Anterior cingulate cortex (tissue), 58 donors: ENCODE results near the gene SHC4.
A peak's percentile ranks its signal among the peaks of the same experiment; 100 is the strongest.
"Not testable (repeated sequence)": the region's sequence is repeated elsewhere in the genome, so short reads cannot be mapped to it uniquely, and the experiment has no call there.

ENCODE experiments used
- DNase-seq, 58 donors: peaks; one replicate each; lab custom pipeline; 2025; lab: John Stamatoyannopoulos, UW

Gene SHC4

DNA sequence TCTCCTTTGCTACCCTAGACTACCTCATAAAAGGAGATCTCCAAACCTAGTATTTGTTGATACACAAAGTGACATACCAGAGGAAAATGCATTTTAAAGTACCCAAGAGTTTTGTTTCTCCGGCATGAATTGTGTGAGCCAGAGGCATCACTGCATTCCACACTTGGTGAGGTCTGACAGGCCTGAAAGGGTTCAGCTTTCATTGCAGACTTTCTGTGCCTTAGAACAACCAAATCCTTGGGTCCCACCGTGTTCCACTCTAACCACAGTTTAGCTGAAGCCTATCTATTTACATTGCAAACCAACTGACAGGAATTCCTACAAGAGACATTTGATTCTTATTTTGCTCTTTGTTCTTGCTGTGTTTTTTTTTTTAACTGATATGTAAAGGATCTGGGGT is 106.8 kb downstream of the SHC4 start:
- DNase-seq, result no peak

DNA sequence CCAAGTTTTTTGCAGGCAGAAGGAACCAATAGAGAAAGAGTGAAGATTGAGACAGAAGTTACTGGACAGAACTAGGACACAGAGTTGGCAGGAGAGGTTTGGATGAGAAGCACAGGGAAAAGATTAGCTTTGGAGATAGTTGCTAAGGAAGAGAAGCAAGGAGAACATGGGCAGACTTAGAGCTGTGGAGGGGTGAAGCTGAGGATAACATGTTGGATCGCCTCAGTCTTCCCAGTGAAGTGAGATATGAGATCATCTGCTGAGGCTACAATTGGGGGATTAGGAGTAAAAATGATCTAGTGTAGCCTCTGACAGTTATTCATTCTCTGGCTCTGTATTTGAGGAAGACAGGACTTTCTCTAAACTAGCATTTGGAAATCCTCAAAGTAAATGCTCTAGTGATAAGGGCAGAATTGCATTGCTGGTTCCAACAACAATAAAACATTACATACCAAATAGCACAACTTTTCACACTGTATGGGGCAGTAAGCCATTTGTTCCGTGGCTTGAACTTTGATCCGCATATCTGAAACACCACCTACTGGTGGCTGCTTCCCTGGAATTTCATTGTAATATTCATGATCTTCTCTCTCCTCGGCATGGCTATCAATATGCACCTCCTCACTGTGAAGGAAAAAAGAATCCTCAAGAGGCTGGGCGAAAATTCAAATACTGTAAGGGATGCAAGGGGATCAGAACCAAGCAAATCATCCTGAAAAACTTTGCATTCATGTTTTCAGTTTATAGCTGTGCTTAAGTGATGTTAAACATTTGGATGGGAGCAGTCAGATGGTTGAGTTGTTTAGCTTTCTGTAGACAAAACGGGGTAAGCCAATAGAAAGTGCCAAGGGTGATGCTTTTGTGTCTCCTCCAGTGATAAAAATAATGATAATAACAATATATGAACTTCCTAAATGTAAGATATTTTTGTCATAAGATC is 107.9 kb downstream of the SHC4 start:
- peak in 3 of 58 donors; percentile 1 to 11 (median 7) for DNase-seq

DNA sequence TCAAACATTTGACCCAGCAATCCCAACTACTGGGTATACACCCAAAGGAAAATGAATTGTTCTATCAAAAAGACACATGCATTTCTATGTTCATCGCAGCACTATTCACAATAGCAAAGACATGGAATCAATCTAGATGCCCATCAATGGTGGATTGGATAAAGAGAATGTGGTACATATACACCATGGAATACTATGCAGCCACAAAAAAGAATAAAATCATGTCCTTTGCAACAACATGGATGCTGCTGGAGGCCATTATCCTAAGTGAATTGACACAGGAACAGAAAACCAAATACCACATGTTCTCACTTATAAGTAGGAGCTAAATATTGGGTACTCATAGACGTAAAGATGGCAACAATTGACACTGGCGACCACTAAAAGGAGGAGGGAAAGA is 109.3 kb downstream of the SHC4 start:
- DNase-seq, result not testable (repeated sequence)

DNA sequence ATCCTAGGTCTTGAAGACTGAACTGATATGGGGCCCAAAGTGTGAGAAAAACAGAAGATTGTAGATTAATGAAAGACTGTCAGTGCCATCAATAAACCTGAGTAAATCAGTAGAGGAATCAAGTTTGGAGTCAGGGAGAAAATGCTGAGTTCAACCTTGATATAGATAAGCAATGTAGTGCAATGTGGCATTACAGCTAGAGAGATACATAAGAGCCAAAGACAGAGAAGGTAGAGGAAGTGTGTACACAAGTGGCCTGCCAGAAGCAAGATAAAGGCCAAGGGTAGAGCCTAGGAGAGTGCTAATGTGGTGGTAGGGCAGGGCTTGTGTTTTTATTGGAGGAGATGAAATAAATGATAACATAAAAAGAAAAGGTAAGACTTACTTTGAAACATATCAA is 111.8 kb downstream of the SHC4 start:
- DNase-seq, result no peak

DNA sequence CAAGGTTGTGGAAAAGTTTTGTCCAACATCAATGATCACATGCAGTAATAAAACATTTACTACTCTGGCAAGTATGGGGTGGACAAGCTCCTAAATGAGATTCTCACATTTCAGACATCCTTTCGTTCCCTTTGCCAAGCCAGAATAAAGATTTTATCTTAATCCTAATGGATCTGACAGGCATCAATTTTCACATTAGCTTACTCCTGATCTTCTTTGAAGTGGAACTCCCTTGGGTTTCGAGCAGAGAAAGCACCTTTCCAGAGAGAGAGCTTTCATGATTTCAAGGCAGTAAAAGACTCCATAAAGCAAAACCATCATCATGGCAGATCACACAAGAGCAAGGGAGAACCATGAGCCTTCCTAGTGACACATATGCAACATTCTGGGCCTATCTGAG is 113.1 kb downstream of the SHC4 start:
- no peak for DNase-seq

DNA sequence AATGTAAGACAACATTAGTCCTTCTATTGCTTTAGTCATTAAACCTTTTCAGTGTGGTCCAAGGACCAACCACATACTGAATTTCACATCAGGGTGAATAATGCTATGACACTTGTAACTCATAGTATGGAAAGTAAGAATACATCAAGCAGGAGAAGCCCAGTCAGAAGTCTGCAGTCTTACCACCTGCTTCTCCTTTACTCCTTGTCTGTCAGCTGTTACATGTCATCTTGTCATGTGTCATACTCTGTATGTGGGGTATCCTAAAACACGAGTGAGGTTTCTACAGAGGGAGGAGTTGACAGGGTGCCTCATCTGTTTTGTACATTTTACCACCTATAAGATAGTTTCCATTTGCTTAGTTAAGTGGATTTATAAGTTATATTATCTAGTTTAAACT is 118.6 kb downstream of the SHC4 start:
- DNase-seq, result no peak

DNA sequence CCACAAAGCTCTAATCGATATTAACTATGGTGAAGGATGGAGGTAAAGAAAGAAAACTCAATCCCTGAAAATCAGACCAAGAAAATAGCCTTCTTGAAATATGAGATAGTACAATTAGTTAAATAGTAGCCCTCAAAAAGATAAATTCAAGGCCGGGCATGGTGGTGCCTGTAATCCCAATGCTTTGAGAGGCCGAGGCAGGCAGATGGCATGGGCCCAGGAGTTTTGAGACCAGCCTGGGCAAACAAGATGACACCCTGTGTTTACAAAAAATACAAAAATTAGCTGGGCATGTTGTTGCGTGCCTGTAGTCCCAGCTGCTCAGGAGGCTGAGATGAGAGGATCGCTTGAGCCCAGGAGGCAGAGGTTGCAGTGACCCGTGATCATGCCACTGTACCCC is 121.2 kb downstream of the SHC4 start:
- no peak for DNase-seq

DNA sequence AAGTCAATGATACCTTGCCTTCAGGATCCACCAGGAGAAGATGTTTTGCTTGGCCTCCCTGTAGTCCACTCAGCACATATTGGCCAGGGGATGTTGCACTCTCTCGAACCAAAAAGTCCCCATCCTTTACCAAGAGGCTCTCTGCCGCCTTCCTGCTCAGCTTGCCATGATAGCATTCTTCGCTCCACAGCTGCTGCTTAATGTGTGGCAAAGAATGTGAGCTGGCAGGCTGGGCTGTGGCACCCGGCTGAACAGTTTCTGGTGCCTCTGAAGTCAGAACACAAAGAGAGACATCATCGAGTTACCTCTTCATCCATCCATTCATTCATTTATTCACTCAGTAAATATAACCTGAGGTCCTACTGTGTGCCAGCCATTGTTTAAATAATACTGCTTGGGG is 129.0 kb downstream of the SHC4 start:
- DNase-seq, result no peak

DNA sequence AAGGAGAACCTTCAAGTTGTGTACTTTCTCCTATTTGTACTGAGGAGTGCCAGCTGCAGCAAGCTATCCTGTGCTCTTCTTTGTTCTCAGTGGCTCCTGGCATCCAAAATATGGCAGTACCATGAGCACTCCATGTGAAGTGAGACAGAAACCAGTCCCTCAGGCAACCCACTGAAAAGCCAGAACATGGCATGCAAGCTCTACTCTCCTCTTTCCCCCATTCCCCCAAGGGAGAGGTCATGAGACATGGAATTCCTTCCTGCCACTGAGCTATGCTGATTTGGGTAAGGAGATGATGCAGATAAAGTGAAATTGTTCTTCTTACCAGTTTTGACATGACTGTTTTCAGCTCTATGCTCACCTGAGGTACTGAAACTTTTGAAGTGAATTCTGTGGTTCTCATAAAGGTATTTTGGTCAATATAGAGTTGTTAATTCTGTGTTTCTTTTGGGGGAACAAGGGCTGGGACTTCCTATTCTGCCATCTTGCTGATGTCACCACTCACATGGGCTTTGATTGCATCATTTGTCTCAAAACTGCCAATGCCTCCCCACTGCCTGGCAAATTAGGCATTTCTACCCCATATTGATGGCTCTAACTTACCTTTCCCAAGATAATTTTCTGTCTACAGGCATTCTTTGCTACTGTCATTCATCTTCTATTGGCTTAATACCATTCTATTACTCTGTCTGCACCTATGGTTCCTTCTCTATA is 130.0 kb downstream of the SHC4 start:
- DNase-seq, result no peak

DNA sequence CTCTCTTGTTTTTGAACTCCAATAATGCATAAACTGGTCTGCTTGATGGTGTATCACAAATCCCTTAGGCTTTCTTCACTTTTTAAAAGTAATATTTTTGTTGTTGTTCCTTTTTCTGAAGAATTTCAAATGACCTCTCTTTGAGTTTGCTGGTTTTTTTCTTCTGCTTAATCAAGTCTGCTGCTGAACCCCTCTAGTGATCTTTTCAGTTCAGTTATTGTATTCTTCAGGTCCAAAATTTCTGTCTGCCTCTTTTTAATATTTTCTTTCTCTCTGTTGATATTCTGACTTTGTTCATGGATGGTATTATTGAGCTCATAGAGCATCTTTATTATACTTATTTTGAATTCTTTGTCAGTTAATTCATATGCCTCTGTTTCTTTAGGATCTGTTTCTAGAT is 131.1 kb downstream of the SHC4 start:
- no peak for DNase-seq

DNA sequence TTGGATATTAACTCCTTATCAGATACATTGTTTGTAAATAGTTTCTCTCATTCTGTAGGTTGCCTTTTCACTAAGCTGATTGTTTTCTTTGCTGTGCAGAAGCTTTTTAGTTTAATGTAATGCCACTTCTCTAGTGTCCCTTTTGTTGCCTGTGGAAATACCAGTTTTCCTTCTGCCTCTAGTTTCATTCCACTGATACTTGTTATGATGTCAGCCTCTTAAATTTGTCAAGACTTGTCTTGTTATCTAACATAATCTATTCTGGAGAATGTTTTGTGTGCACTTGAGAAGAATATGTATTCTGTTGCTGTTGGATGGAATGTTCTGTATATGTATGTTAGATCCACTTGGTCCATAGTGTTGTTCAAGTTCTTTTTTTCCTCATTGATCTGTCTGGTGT is 134.8 kb downstream of the SHC4 start:
- DNase-seq, result no peak

DNA sequence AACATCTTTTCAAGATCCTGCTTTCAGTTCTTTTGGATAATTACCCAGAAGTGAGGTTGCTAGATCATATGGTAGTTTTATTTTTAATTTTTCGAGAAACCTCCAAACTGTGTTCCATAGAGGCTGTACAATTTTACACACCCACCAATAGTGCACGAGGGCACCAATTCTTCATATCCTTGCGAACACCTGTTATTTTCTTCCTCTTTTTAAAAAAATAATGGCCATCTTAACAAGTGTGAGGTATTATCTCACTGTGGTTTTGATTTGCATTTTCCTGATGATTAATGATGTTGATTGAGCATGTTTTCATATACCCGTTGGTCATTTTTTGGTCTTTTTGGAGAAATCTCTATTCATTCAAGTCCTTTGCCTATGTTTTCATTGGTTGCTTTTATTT is 135.2 kb downstream of the SHC4 start:
- no peak for DNase-seq

DNA sequence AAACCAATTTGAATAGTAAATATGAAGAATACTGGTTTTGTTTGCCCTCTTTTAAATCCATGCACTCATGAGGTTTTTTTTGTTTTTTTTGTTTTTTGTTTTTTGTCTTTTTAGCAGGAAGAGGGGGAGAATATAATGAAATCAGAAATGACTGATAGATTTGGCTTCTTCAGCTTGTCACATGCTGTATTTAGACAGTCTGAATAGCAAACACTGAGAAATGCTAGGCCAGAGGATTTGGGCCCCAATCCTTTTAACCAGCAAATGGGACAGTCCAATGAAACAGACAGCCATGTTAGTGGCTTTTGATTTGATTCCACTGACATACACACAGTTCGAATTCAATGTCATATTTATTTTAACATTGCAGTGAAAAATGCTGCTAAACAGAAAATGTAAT is 138.6 kb downstream of the SHC4 start:
- DNase-seq, result no peak

DNA sequence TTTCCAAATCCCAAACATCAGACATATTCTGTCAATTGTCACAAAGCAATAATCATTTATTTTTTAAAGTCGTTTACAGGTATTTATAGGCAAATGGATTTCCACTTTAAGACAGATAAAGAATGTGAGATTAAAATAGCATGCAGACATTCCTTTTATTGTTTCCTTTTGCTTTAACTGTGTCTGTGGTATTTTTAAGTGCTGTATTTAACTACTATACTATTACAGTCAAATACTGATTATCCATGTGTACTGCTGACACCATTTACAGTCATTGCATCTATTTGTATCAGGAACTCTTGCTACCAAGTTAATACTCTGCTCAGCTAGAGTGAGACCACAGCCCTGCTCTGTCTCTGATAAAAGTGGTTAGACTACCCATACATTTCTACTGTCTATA is 140.0 kb downstream of the SHC4 start:
- DNase-seq, result no peak

DNA sequence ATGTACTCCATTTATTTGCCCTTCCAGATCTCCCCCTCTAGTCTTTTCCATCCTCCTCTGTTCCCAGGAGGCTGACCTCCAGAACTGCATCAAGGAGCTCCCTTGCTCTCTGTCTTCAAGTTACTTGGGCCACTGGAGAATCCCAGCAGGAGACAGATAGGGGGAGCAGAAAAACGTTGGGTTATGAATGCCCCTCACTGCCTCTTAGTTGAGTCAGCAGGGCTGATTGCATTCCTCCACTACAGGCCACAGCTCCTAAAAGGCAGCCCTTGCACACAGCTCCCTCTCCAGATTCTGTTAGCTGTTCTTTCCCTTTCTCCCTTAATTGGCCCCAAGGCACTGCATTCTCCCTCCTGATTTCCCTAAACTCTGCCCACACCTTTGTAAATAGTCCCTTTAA is 140.5 kb downstream of the SHC4 start:
- DNase-seq, result no peak

DNA sequence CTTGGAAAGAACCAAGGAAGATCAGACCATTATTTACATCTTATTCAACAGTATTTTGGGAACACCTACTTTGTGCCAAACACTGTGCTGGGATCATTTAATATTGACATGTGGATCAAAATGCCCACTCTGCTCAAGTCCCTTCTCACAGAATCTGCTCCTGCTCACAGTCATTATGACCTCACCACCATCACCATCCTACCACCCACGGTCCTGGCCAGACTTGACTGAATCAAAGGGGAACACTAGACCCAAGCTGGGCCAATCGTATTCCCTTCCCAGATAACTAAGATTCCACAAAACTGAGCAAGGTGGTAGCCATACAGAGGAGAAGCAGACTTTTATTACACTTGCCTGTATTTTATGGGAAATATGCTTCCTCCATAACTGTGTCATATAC is 149.4 kb downstream of the SHC4 start:
- no peak for DNase-seq

DNA sequence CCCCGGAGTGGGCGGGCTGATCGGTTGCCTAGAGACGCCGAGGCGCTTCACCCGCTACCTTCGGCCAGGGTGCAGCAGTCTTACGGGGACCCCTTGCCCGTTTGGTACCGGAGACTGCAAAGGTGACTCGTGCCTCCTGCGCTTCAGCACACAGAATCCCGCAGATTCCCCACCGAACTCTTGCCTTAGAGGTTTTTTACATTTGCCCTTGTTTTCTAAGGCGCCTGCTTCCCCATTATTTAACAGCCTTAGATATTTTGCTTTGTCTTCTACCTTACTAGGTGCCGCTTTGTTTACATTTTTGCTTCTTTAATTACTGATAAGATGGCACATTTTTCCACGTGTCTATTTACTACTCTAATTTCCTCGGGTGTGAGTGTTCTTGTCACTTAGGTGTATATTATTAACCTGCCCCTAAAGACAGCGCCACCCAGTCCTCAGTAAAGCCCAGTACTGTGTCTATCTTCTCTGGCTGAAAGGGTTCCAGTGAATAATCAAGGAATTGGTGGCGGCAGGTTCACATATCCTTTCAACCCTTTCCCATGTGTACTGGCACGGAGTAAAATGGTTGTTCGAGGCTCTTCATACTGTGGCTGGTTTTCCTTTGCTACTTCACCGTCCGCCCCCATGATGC is 152.3 kb downstream of the SHC4 start:
- peak in 1 of 58 donors; percentile 2 for DNase-seq

DNA sequence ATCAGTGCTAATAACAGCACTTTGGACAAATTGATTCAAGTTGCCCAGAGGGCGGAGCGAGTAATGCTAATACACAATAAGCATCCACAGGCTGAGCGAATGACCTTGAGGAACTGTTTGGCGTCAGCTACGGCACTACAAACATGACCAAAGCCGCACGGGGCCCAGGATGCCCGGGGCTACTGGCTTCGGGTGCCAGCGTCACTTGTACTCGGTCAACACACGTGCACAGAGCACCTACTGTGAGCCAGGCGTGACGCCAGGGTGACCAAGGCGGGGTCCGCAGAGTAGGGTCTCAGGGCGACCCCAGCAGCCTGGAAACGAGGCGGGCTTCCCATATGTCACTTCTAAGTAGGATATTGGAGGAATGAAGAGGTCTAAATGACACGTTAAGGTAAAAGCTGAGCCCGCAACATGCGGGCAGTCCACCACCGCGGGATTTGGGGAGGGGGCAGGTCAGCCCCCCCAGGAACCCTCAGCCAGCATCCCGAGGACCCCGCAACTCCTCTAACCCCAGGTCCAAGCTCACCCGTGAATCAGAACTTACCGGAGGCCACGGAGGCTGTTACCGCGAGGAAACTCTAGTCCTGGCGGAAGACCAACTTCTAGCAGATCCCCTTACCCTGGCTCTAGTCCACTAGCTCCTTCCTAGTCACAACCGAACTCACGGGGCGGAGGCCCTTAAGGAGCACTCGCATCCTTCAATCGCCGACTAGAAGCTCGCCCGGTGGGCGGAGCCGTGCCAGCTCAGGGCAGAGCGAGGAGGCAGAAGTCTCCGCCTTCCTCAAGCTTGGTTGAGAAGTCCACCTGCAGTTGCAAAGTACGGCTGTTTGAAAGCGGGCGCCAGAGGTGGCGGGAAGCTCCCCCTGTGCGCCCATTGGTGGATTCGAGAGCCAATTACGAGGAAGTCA is 153.1 kb downstream of the SHC4 start, which contains the start of gene CEP152:
Gene CEP152 (minus strand): TSS at position 656 of the 911 bp plus-strand sequence. CDS start 5,420 bp downstream, outside the sequence.
- peak; percentile 47 to 99 (median 92) for DNase-seq

DNA sequence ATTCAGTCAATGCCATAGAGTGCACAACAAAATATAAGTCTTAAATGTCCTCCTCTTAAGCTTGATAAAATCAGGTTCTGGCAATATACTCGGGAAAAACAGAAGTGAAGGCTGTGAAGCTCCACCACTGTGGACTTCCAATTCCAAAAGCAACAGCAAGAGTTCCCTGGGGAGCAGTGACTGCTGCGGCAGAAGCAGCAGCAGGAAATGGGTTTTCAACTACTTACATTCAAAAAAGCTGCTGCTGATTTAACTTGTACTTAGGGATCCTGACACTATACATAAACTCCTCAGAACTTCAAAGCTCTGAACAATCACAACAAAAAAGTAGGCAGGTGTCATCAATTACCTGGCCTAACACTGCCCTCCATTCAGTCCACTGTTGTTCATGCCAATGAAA is 157.6 kb downstream of the SHC4 start:
- no peak for DNase-seq

DNA sequence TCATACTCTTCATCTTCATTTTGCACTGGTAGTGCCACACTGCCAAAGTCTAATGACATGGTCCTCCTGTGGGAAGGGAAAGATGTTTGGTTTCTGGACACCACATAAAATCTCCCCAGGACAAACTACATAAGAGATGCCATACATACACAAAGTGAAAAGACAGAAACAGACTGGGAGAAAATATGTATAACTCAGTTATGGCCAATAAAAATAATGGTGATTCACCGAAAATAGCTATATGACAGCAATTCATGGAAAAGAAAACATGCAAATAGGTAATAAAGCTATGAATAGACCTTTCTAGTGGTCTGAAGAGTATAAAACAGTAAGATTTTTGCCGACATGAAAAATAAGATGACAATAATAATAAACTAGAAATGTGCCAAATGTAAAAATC is 158.1 kb downstream of the SHC4 start:
- DNase-seq, result no peak
